Trophoblast cell (in vitro differentiated cells and primary cell): ENCODE measurements around the gene ANKRD18B.
"Not testable (repeated sequence)": the region's sequence is repeated elsewhere in the genome, so short reads cannot be mapped to it uniquely, and the experiment has no call there.

Experiments used
- DNase-seq, 2 donors: peaks; one replicate each; pipeline ENCODE4 v3.0.0-alpha.2; 2016
- H2AFZ ChIP-seq: 2 replicates; pipeline ENCODE4 v1.6.1; 2013; ENCODE audit warnings: low read length, moderate library complexity, mild to moderate bottlenecking; ENCODE audit not compliant: insufficient read depth, poor library complexity
- H2AK5ac ChIP-seq: 2 replicates; pipeline ENCODE4 v1.6.1; 2013; ENCODE audit warnings: mild to moderate bottlenecking, low read length
- H2BK120ac ChIP-seq: 2 replicates; pipeline ENCODE4 v1.6.1; 2013; ENCODE audit warnings: low read length, mild to moderate bottlenecking, moderate library complexity; ENCODE audit not compliant: insufficient read depth, poor library complexity
- H2BK12ac ChIP-seq: 2 replicates; pipeline ENCODE4 v1.6.1; 2013; ENCODE audit warnings: mild to moderate bottlenecking, low read length, moderate library complexity
- H2BK5ac ChIP-seq: 2 replicates; pipeline ENCODE4 v1.6.1; 2013; ENCODE audit warnings: low read length, low read depth, moderate library complexity, mild to moderate bottlenecking; ENCODE audit not compliant: poor library complexity
- H3K14ac ChIP-seq: 2 replicates; pipeline ENCODE4 v1.6.1; 2013; ENCODE audit warnings: mild to moderate bottlenecking, low read length
- H3K18ac ChIP-seq: 2 replicates; pipeline ENCODE4 v1.6.1; 2013; ENCODE audit warnings: mild to moderate bottlenecking, low read length
- H3K23ac ChIP-seq: 2 replicates; pipeline ENCODE4 v1.6.1; 2013; ENCODE audit warnings: low read length
- H3K27ac ChIP-seq: 2 replicates; pipeline ENCODE4 v1.5.1; 2013; ENCODE audit warnings: low read depth, mild to moderate bottlenecking, inconsistent platforms, low read length, moderate library complexity
- H3K27me3 ChIP-seq: 2 replicates; pipeline ENCODE4 v1.6.1; 2013; ENCODE audit warnings: inconsistent platforms, mild to moderate bottlenecking, low read length, moderate library complexity; ENCODE audit not compliant: insufficient read depth
- H3K36me3 ChIP-seq, 2 experiments: 1 replicate in 1 of 2; 2 replicates in 1 of 2; pipeline ENCODE4 v1.6.1; 2013; ENCODE audit warnings: low read length in 2 of 2, mild to moderate bottlenecking in 2 of 2, moderate library complexity in 1 of 2; ENCODE audit not compliant: insufficient read depth in 2 of 2, control insufficient read depth in 1 of 2
- H3K4ac ChIP-seq: 2 replicates; pipeline ENCODE4 v1.6.1; 2013; ENCODE audit warnings: low read depth, mild to moderate bottlenecking, low read length, moderate library complexity
- H3K4me1 ChIP-seq, 2 experiments: 1 replicate in 1 of 2; 2 replicates in 1 of 2; pipeline ENCODE4 v1.6.1; 2013; ENCODE audit warnings: low read length in 2 of 2, mild to moderate bottlenecking in 2 of 2, moderate library complexity in 1 of 2; ENCODE audit not compliant: insufficient read depth in 2 of 2, control insufficient read depth in 1 of 2
- H3K4me2 ChIP-seq: 2 replicates; pipeline ENCODE4 v1.6.1; 2013; ENCODE audit warnings: inconsistent platforms, mild to moderate bottlenecking, low read length, moderate library complexity
- H3K4me3 ChIP-seq: 2 replicates; pipeline ENCODE4 v1.5.1; 2013; ENCODE audit warnings: mild to moderate bottlenecking, low read depth, low read length, inconsistent platforms
- H3K79me1 ChIP-seq: one replicate; pipeline ENCODE4 v1.6.1; 2013; ENCODE audit warnings: low read length
- H3K79me2 ChIP-seq: 2 replicates; pipeline ENCODE4 v1.6.1; 2013; ENCODE audit warnings: low read length, mild to moderate bottlenecking; ENCODE audit not compliant: control insufficient read depth, insufficient read depth, poor library complexity
- H3K9ac ChIP-seq: 2 replicates; pipeline ENCODE4 v1.6.1; 2013; ENCODE audit warnings: mild to moderate bottlenecking, low read length
- H3K9me3 ChIP-seq: 2 replicates; pipeline ENCODE4 v1.6.1; 2013; ENCODE audit warnings: low read depth, mild to moderate bottlenecking, control low read depth, inconsistent platforms, low read length; ENCODE audit not compliant: insufficient read depth
- H4K12ac ChIP-seq: 2 replicates; pipeline ENCODE4 v1.6.1; 2013; ENCODE audit warnings: low read depth, mild to moderate bottlenecking, low read length, moderate library complexity
- H4K8ac ChIP-seq: 2 replicates; pipeline ENCODE4 v1.6.1; 2013; ENCODE audit warnings: low read depth, mild to moderate bottlenecking, low read length, moderate library complexity
- H4K91ac ChIP-seq: one replicate; pipeline ENCODE4 v1.6.1; 2013; ENCODE audit warnings: low read depth, mild to moderate bottlenecking, low read length, moderate library complexity
- WGBS: extraction: QIAGEN DNeasy Blood & Tissue Kit; methylation state at CpG from one replicate; pipeline ENCODE4 v1.1.7; 2013; ENCODE audit warnings: missing lambda C conversion rate; ENCODE audit not compliant: insufficient read length, insufficient coverage; ENCODE audit errors: extremely low coverage; 5-methylcytosine and 5-hydroxymethylcytosine counted together

Gene ANKRD18B

GRCh38 chr9:33600911-33601310 is 76.9 kb downstream of the ANKRD18B start:
- H3K79me2 ChIP-seq, H4K91ac ChIP-seq, H3K4me1 ChIP-seq, H4K12ac ChIP-seq, H2AFZ ChIP-seq, H3K18ac ChIP-seq, H4K8ac ChIP-seq, H2BK120ac ChIP-seq, H3K27me3 ChIP-seq, H3K14ac ChIP-seq, H3K9ac ChIP-seq, H3K9me3 ChIP-seq, H2BK12ac ChIP-seq, H3K36me3 ChIP-seq, DNase-seq, H3K4ac ChIP-seq, H3K4me3 ChIP-seq, H3K4me2 ChIP-seq, H3K23ac ChIP-seq, H3K27ac ChIP-seq, H2AK5ac ChIP-seq, H2BK5ac ChIP-seq, H3K79me1 ChIP-seq: not testable (repeated sequence)
- no CpG with 5 or more reads among the region's 32 CpGs for WGBS

- WGBS = no CpG with 5 or more reads among the region's 3 CpGs
- H3K4ac ChIP-seq, H2BK120ac ChIP-seq, H4K91ac ChIP-seq, H3K36me3 ChIP-seq, H3K14ac ChIP-seq, H3K18ac ChIP-seq, H2BK12ac ChIP-seq, H4K12ac ChIP-seq, H3K4me3 ChIP-seq, H3K79me2 ChIP-seq, H3K27me3 ChIP-seq, H3K23ac ChIP-seq, H3K79me1 ChIP-seq, H3K4me2 ChIP-seq, H2BK5ac ChIP-seq, H4K8ac ChIP-seq, H3K4me1 ChIP-seq, H3K9ac ChIP-seq, H3K27ac ChIP-seq, H2AFZ ChIP-seq, H3K9me3 ChIP-seq, H2AK5ac ChIP-seq: not testable (repeated sequence)
- DNase-seq = peak; percentile 33 to 70
These were observed 80.2 kb downstream of the ANKRD18B start for GRCh38 chr9:33604249-33604648.

DNA sequence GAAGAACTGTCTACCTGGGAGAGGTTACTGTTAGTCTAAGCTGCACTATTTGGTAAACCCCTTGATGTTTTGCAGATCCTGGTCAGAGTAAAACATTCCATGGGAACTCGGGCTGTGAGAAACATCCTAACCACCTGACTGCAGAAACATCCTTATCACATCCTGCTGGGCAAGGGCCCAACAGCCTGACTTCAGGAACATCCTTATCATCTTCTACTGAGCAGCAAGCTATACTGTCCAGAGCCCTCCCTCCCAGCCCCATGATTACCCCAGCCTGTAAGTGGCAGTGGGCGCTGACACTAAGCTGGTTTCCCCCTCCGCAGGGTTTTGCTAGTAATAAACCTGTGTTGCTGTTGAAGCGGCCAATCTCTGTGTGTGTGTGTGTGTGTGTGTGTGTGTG is 80.9 kb downstream of the ANKRD18B start:
- no CpG with 5 or more reads among the region's 4 CpGs for WGBS
- not testable (repeated sequence) for H3K14ac ChIP-seq, H2AK5ac ChIP-seq, H3K18ac ChIP-seq, H3K36me3 ChIP-seq, H3K79me2 ChIP-seq, H3K27ac ChIP-seq, H3K9me3 ChIP-seq, H3K79me1 ChIP-seq, H4K8ac ChIP-seq, H4K91ac ChIP-seq, H3K27me3 ChIP-seq, DNase-seq, H3K4me2 ChIP-seq, H2AFZ ChIP-seq, H3K9ac ChIP-seq, H3K4me1 ChIP-seq, H4K12ac ChIP-seq, H2BK5ac ChIP-seq, H3K4me3 ChIP-seq, H3K4ac ChIP-seq, H2BK12ac ChIP-seq, H3K23ac ChIP-seq, H2BK120ac ChIP-seq

DNA sequence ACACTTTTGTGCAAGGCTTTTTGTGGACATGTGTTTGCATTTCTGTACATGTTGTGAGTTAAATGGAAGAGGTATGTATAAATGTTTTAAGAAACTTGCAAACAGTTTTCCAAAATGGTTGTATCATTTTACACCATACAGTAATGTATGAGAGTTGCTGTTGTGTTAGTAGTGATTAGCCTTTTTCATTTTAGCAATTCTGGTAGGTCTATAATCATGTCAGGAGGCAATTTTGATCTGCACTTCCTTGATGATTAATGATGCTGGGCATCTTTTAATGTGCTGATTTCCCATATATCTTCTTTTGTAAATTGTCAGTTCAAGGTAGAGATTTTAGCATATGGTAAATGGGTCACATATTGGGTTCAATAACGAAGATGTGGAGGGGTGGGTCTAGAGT is 87.3 kb downstream of the ANKRD18B start:
- H3K4me1 ChIP-seq = no peaks in the 10 kb centered on the region
- H2BK5ac ChIP-seq = no peak overlapping the region
- H3K4me3 ChIP-seq = no peak overlapping the region
- H4K8ac ChIP-seq = no peak overlapping the region
- H3K79me1 ChIP-seq = no peaks in the 10 kb centered on the region
- H3K9ac ChIP-seq = no peak overlapping the region
- no peak overlapping the region for H2AK5ac ChIP-seq
- H2AFZ ChIP-seq = no peak overlapping the region
- no peak overlapping the region for H4K12ac ChIP-seq
- no peaks in the 10 kb centered on the region for H3K36me3 ChIP-seq
- H3K4ac ChIP-seq = no peak overlapping the region
- no peak overlapping the region for H2BK12ac ChIP-seq
- DNase-seq = no peak
- WGBS = no CpG with 5 or more reads among the region's 1 CpG
- H3K9me3 ChIP-seq = peaks cover 7% of the 10 kb centered on the region
- no peak overlapping the region for H3K14ac ChIP-seq
- H3K4me2 ChIP-seq = no peak overlapping the region
- no peak overlapping the region for H3K18ac ChIP-seq
- H3K27ac ChIP-seq = no peak overlapping the region
- no peak overlapping the region for H3K23ac ChIP-seq
- H4K91ac ChIP-seq = no peak overlapping the region
- no peaks in the 10 kb centered on the region for H3K27me3 ChIP-seq
- H3K79me2 ChIP-seq = no peaks in the 10 kb centered on the region
- H2BK120ac ChIP-seq = no peak overlapping the region
